H9 (cell line): Measurements from ENCODE around the gene MTOR. TPM values are rescaled to one million over a fixed set of nuclear protein-coding genes. Genes with fewer than 3 reads are reported as not detected.
"Not testable (repeated sequence)": the region's sequence is repeated elsewhere in the genome, so short reads cannot be mapped to it uniquely, and the experiment has no call there.

ENCODE experiments used
- DNase-seq: peaks from one replicate; pipeline ENCODE4 v3.0.0-alpha.2; 2017
- H2AFZ ChIP-seq: one replicate; pipeline ENCODE4 v1.6.1; 2013; ENCODE audit warnings: mild to moderate bottlenecking, low read length, control low read depth, moderate library complexity
- H2AK5ac ChIP-seq: 2 replicates; pipeline ENCODE4 v1.6.1; 2013; ENCODE audit warnings: low read length, control low read depth, mixed read lengths; ENCODE audit not compliant: insufficient read length
- H2BK120ac ChIP-seq: one replicate; pipeline ENCODE4 v1.6.1; 2013; ENCODE audit warnings: low read depth, mild to moderate bottlenecking, low read length, control low read depth, inconsistent platforms; ENCODE audit not compliant: poor library complexity, severe bottlenecking
- H2BK12ac ChIP-seq: 2 replicates; pipeline ENCODE4 v1.6.1; 2013; ENCODE audit warnings: low read length, control low read depth, mixed read lengths, low read depth; ENCODE audit not compliant: insufficient read length
- H2BK15ac ChIP-seq: 2 replicates; pipeline ENCODE4 v1.6.1; 2013; ENCODE audit warnings: low read depth, low read length, control low read depth
- H2BK20ac ChIP-seq: one replicate; pipeline ENCODE4 v1.6.1; 2013; ENCODE audit warnings: low read depth, mild to moderate bottlenecking, low read length, control low read depth, inconsistent platforms; ENCODE audit not compliant: poor library complexity, severe bottlenecking
- H2BK5ac ChIP-seq: 2 replicates; pipeline ENCODE4 v1.6.1; 2013; ENCODE audit warnings: low read length, control low read depth, mixed read lengths; ENCODE audit not compliant: insufficient read length
- H3K14ac ChIP-seq: 2 replicates; pipeline ENCODE4 v1.6.1; 2013; ENCODE audit warnings: low read length, control low read depth; ENCODE audit not compliant: insufficient read depth
- H3K18ac ChIP-seq: 2 replicates; pipeline ENCODE4 v1.6.1; 2013; ENCODE audit warnings: low read depth, mild to moderate bottlenecking, mixed read lengths, low read length, control low read depth; ENCODE audit not compliant: insufficient read length
- H3K23ac ChIP-seq: 2 replicates; pipeline ENCODE4 v1.6.1; 2013; ENCODE audit warnings: low read length, control low read depth, mixed read lengths, low read depth; ENCODE audit not compliant: insufficient read length
- H3K23me2 ChIP-seq: 2 replicates; pipeline ENCODE4 v1.6.1; 2013; ENCODE audit warnings: low read depth, mild to moderate bottlenecking, mixed read lengths, low read length, control low read depth; ENCODE audit not compliant: insufficient read length, poor library complexity, severe bottlenecking
- H3K27ac ChIP-seq: 2 replicates; pipeline ENCODE4 v1.5.1; 2013; ENCODE audit warnings: low read length, control low read depth, mixed read lengths, low read depth; ENCODE audit not compliant: insufficient read length
- H3K27me3 ChIP-seq: 2 replicates; pipeline ENCODE4 v1.6.1; 2013; ENCODE audit warnings: low read length, control low read depth, inconsistent platforms; ENCODE audit not compliant: insufficient read depth
- H3K4ac ChIP-seq: 2 replicates; pipeline ENCODE4 v1.6.1; 2013; ENCODE audit warnings: low read depth, mild to moderate bottlenecking, control low read depth, inconsistent platforms, low read length, moderate library complexity
- H3K4me1 ChIP-seq: 2 replicates; pipeline ENCODE4 v1.6.1; 2013; ENCODE audit warnings: low read length, control low read depth, inconsistent platforms; ENCODE audit not compliant: insufficient read depth
- H3K4me2 ChIP-seq: 2 replicates; pipeline ENCODE4 v1.6.1; 2013; ENCODE audit warnings: low read length, control low read depth, mixed read lengths; ENCODE audit not compliant: insufficient read length, insufficient read depth
- H3K56ac ChIP-seq: 2 replicates; pipeline ENCODE4 v1.6.1; 2013; ENCODE audit warnings: low read depth, mild to moderate bottlenecking, mixed read lengths, low read length, control low read depth; ENCODE audit not compliant: insufficient read length
- H3K79me1 ChIP-seq: 2 replicates; pipeline ENCODE4 v1.6.1; 2013; ENCODE audit warnings: low read depth, mild to moderate bottlenecking, moderate library complexity, low read length, control low read depth, inconsistent platforms; ENCODE audit not compliant: insufficient read depth, poor library complexity, severe bottlenecking
- H3K79me2 ChIP-seq: 2 replicates; pipeline ENCODE4 v1.6.1; 2013; ENCODE audit warnings: low read length, control low read depth, inconsistent platforms; ENCODE audit not compliant: insufficient read depth
- H3K9ac ChIP-seq: 2 replicates; pipeline ENCODE4 v1.6.1; 2013; ENCODE audit warnings: low read length, control low read depth, mixed read lengths; ENCODE audit not compliant: insufficient read length; ENCODE audit errors: extremely low read depth
- H3K9me3 ChIP-seq: one replicate; pipeline ENCODE4 v1.6.1; 2013; ENCODE audit warnings: low read depth, low read length, inconsistent platforms; ENCODE audit not compliant: control insufficient read depth
- H3T11ph ChIP-seq: one replicate; pipeline ENCODE4 v1.6.1; 2013; ENCODE audit warnings: mild to moderate bottlenecking, low read length, control low read depth, inconsistent platforms
- H4K20me1 ChIP-seq: one replicate; pipeline ENCODE4 v1.6.1; 2013; ENCODE audit not compliant: control insufficient read depth, insufficient read length, insufficient read depth
- H4K5ac ChIP-seq: 2 replicates; pipeline ENCODE4 v1.6.1; 2013; ENCODE audit warnings: low read depth, mild to moderate bottlenecking, mixed read lengths, low read length, control low read depth; ENCODE audit not compliant: insufficient read length
- H4K8ac ChIP-seq: replicated peaks from 2 replicates; pipeline ENCODE4 v1.6.1; 2013; ENCODE audit warnings: low read length, control low read depth, mixed read lengths, low read depth; ENCODE audit not compliant: insufficient read length
- H4K91ac ChIP-seq: 2 replicates; pipeline ENCODE4 v1.6.1; 2013; ENCODE audit warnings: low read depth, mild to moderate bottlenecking, moderate library complexity, mixed read lengths, low read length, control low read depth; ENCODE audit not compliant: insufficient read length
- H3K27ac Mint-ChIP-seq, 3 experiments: 2 replicates in 2 of 3; 3 replicates in 1 of 3; pipeline ENCODE4 v1.8.0; 2020 to 2021; ENCODE audit warnings: mixed read lengths in 3 of 3, mild to moderate bottlenecking in 1 of 3, moderate library complexity in 1 of 3
- H3K27me3 Mint-ChIP-seq: 2 replicates; pipeline ENCODE4 v1.8.0; 2021; ENCODE audit warnings: low read depth, mild to moderate bottlenecking, moderate library complexity, mixed read lengths
- H3K36me3 Mint-ChIP-seq, 3 experiments: 2 replicates in 2 of 3; 3 replicates in 1 of 3; pipeline ENCODE4 v1.8.0; 2020 to 2021; ENCODE audit warnings: low read depth in 3 of 3, mixed read lengths in 3 of 3; ENCODE audit not compliant: insufficient read depth in 1 of 3
- H3K4me1 Mint-ChIP-seq, 2 experiments: 2 replicates each; pipeline ENCODE4 v1.8.0; 2020; ENCODE audit warnings: mixed read lengths in 2 of 2
- H3K4me3 Mint-ChIP-seq, 2 experiments: 2 replicates in 1 of 2; 3 replicates in 1 of 2; pipeline ENCODE4 v1.8.0; 2020 to 2021; ENCODE audit warnings: mild to moderate bottlenecking in 2 of 2, mixed read lengths in 2 of 2, moderate library complexity in 1 of 2
- H3K9me3 Mint-ChIP-seq, 2 experiments: 2 replicates in 1 of 2; 3 replicates in 1 of 2; pipeline ENCODE4 v1.8.0; 2020; ENCODE audit warnings: mild to moderate bottlenecking in 2 of 2, mixed read lengths in 2 of 2, moderate library complexity in 1 of 2
- WGBS: extraction: QIAGEN DNeasy Blood & Tissue Kit; methylation state at CpG from one replicate; pipeline ENCODE4 v1.1.7; 2013; ENCODE audit warnings: missing lambda C conversion rate, low lambda C conversion rate, mixed read lengths; ENCODE audit not compliant: insufficient read length; ENCODE audit errors: extremely low coverage; 5-methylcytosine and 5-hydroxymethylcytosine counted together
- total RNA-seq: library from RNA; stranded (reverse); gene quantifications from 2 replicates; pipeline ENCODE4 v1.2.1, GENCODE V29; 2021
- TF ChIP-seq, protein P1 (sequence below): fragments of 200-600 bp; sonication (generic); conservative IDR thresholded peaks from 3 replicates; pipeline ENCODE4 v1.8.0; 2021; ENCODE audit warnings: antibody characterized with exemption, mild to moderate bottlenecking

MTOR gene
- total RNA-seq, 1 experiment from 2014 or later, result 67.5 TPM

DNA sequence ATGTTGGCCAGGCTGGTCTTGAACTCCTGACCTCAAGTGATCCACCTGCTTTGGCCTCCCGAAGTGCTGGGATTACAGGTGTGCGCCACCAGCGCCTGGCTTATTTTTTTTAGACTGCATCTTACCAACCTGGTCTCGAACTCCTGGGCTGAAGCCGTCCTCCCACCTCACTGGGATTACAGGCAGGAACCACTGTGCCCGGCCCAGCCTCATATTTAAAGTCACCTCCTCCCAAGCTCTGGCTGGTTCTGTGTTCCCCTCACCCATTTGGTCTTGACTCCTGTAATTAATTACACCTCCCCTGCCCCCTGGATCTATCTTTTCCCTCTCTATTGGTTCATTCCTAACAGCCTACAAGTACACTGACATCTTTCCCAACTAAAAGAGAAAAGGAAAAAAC, 161.0 kb downstream of the MTOR start:
- Histone ChIP-seq H3K79me2 (no peaks in the 10 kb centered on the region), H3K18ac (no peak overlapping the region), H3K4me1 (no peaks in the 10 kb centered on the region), H2BK5ac (no peak overlapping the region), H4K91ac (no peak overlapping the region), H2AK5ac (no peak overlapping the region), H3K14ac (no peak overlapping the region), H3K4me2 (no peak overlapping the region), H3K56ac (no peak overlapping the region), H2BK12ac (no peak overlapping the region), H2BK15ac (no peak overlapping the region), H4K20me1 (no peaks in the 10 kb centered on the region), H2BK20ac (no peak overlapping the region), H3K9me3 (no peaks in the 10 kb centered on the region), H3T11ph (no peak overlapping the region), H3K79me1 (no peaks in the 10 kb centered on the region), H2BK120ac (no peak overlapping the region), H3K27ac (no peak overlapping the region), H3K4ac (no peak overlapping the region), H2AFZ (no peak overlapping the region), H3K23ac (no peak overlapping the region), H4K5ac (no peak overlapping the region), H3K23me2 (no peaks in the 10 kb centered on the region), H3K9ac (no peak overlapping the region), H4K8ac (no peak overlapping the region), H3K27me3 (no peaks in the 10 kb centered on the region)
- peaks cover 6 to 31% (median 25%) of the 10 kb centered on the region in 3 experiments; a peak in 5 of 7 replicates for H3K36me3 Mint-ChIP-seq
- H3K9me3 Mint-ChIP-seq, result no peaks in the 10 kb centered on the region
- no peaks in the 10 kb centered on the region for H3K27me3 Mint-ChIP-seq
- no peak overlapping the region; a peak in 1 of 5 replicates for H3K4me3 Mint-ChIP-seq
- TF ChIP-seq, protein P1, sequence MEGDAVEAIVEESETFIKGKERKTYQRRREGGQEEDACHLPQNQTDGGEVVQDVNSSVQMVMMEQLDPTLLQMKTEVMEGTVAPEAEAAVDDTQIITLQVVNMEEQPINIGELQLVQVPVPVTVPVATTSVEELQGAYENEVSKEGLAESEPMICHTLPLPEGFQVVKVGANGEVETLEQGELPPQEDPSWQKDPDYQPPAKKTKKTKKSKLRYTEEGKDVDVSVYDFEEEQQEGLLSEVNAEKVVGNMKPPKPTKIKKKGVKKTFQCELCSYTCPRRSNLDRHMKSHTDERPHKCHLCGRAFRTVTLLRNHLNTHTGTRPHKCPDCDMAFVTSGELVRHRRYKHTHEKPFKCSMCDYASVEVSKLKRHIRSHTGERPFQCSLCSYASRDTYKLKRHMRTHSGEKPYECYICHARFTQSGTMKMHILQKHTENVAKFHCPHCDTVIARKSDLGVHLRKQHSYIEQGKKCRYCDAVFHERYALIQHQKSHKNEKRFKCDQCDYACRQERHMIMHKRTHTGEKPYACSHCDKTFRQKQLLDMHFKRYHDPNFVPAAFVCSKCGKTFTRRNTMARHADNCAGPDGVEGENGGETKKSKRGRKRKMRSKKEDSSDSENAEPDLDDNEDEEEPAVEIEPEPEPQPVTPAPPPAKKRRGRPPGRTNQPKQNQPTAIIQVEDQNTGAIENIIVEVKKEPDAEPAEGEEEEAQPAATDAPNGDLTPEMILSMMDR, result no peak
- DNase-seq, result no peak
- WGBS, result no CpG with 5 or more reads among the region's 6 CpGs
- H3K27ac Mint-ChIP-seq, result peak overlapping the region in 1 of 3 experiments; percentile 63; a peak in 2 of 7 replicates
- H3K4me1 Mint-ChIP-seq, result peaks cover 3 to 4% of the 10 kb centered on the region in 2 experiments; a peak in 3 of 4 replicates

DNA sequence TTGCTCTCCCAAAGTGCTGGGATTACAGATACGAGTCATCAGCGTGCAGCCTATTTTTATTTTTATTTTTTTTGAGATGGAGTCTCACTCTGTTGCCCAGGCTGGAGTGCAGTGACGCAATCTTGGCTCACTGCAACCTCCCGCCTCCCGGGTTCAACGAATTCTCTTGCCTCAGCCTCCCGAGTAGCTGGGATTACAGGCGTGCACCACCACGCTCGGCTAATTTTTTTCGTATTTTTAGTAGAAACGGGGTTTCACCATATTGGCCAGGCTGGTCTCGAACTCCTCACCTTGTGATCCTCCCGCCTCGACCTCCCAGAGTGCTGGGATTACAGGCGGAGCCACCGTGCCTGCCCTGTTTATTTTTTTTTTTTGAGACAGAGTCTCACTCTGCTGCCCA, 161.5 kb downstream of the MTOR start:
- not testable (repeated sequence) for H3K14ac ChIP-seq, H3K9me3 ChIP-seq, H2BK15ac ChIP-seq, H3K79me1 ChIP-seq, H4K91ac ChIP-seq, H3K9me3 Mint-ChIP-seq, H3K27ac Mint-ChIP-seq, H2BK20ac ChIP-seq, H3K4me2 ChIP-seq, H3K27me3 ChIP-seq, H3K56ac ChIP-seq, H3K79me2 ChIP-seq, H4K5ac ChIP-seq, H3K4me3 Mint-ChIP-seq, H3K4me1 ChIP-seq, H2AFZ ChIP-seq, H2BK5ac ChIP-seq, H3K23ac ChIP-seq, H4K8ac ChIP-seq, H3K27ac ChIP-seq, H3K4ac ChIP-seq, H2BK12ac ChIP-seq, H4K20me1 ChIP-seq, H3K18ac ChIP-seq, H2BK120ac ChIP-seq, H3K4me1 Mint-ChIP-seq, H3T11ph ChIP-seq, H2AK5ac ChIP-seq, H3K27me3 Mint-ChIP-seq, H3K23me2 ChIP-seq, DNase-seq, H3K9ac ChIP-seq
- no CpG with 5 or more reads among the region's 17 CpGs for WGBS
- H3K36me3 Mint-ChIP-seq, result peaks cover 5 to 31% (median 25%) of the 10 kb centered on the region in 3 experiments; a peak in 6 of 7 replicates
